GM19043 (cell line): ENCODE measurements around the gene BAIAP2.

ENCODE experiments used
- ATAC-seq: cut with Tn5 transposase; IDR thresholded peaks from one replicate; pipeline ENCODE4 v1.9.1; 2021; ENCODE audit warnings: low read depth; ENCODE audit not compliant: unreplicated experiment

The BAIAP2 gene

GRCh38 chr17:81102352-81102751 lies 67.4 kb downstream of the BAIAP2 start:
- no peak for ATAC-seq

GRCh38 chr17:81102869-81103268 lies 67.9 kb downstream of the BAIAP2 start:
- ATAC-seq, result no peak

- ATAC-seq, result no peak
Measured at GRCh38 chr17:81103379-81103778, 68.4 kb downstream of the BAIAP2 start.

DNA sequence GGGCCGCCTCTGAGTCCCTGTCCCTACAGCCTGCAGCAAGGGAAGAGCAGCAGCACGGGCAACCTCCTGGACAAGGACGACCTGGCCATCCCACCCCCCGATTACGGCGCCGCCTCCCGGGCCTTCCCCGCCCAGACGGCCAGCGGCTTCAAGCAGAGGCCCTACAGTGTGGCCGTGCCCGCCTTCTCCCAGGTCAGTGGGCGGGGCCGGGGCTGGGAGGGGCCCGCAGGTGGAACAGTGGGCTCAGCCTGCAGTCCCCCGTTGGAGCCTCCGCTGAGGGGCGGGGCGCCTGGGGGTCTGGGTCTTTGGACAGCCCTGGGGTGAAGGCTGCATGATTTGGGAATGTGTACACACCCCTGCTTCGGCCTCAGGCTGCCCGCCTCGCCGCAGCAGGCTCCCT lies 71.8 kb downstream of the BAIAP2 start:
- no peak for ATAC-seq

DNA sequence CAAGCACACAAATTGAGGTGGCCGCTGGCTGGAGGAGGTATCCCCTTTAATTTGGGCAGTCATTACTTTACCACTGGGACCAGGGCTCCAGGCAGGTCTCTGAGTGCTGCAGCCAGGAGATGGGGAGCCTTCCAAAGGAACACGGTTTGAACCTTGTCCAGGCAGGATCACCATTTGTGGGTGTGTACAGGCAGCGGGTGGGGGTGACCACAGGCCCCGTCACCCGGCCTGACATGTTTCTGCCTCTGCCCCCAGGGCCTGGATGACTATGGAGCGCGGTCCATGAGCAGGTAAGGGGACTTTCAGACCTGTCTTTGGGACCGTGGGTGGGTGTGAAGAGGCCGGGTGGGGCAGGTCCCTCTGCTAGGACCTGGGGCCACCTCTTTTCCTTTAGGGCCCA lies 73.3 kb downstream of the BAIAP2 start:
- ATAC-seq, result no peak

DNA sequence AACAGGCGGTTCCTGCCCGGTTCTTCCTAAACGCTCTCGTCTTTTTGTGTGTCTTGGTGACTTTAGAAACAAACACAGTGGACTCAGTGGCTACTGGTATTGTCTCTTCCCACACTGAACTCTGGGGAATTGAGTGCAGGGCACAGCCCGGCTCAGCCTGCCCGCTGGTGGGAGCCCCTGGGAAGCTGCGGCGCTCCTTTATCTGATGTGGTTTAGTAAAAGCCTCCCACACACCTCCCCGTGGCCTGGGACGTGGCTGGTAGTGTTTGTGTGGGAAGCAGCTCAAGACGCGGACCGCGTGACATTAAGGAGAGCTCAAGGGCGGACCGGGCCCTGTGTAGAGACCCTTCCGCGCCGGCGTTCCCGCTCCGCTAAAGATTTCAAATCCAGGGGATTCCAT lies 75.0 kb downstream of the BAIAP2 start:
- no peak for ATAC-seq

DNA sequence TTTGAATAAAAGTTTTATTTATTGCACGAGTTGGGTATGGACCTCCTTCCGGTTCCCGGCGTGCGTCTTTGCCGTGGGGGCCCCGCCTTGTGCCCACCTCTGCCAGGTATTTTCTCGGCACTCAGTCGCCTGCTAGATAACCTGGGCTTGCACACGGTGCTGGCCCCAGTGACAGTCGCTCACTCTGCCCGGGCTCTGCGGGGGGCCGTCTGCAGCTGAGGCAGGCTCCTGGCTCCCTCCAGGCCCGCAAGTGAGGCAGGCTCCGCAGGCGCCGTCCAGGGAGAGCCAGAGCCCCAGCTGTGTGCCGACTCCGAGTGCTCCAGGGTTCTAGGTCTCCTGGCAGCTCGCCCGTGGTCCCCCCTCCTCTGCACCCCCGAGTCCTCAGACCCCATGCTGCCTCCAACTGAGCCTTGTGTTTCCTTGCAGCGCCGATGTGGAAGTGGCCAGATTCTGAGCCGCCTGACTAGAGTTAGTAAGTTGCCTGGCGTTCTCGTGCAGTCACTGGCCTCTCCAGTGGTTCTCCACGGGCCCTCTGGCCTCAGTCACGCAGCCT lies 75.6 kb downstream of the BAIAP2 start:
- ATAC-seq, result no peak

DNA sequence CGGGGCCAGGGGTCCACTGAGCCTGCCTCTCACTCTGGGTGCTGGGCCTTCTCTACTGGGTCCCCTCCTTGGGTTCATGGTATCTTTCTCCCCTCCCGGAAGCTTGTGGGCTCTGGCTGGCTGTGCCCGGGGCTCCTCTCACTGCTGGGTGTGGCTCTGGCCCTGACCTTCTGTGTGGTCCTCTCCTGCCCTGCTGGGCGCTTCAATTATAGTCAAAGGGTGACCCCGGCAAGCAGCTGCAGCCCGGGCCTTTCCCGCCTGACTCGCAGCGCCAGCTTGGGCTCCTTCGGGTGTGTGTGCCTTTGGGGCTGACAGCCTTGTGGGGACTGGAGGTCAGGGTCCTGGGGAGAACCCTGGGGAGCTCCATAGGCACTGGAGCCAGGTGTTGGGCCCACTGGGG lies 76.1 kb downstream of the BAIAP2 start:
- no peak for ATAC-seq

DNA sequence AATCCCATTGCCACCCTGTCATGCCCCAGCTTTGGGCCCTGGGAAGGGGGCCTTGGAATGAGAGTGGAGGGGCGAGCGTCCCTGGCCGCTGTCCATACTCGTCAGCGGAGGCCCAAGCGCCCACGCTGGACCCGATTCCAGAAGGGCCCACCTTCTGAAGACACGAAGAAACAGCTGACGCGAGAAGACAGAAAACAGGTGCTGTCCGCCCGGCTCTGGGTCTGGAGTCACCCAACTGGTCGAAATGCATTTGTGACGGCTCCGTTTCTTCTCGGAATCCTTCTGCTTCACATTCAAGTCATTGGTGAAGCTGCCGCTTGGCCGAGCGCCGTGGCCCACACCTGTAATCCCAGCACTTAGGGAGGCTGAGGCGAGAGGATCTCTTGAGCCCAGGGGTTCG lies 77.5 kb downstream of the BAIAP2 start:
- ATAC-seq, result no peak

- ATAC-seq, result no peak
Measured at GRCh38 chr17:81113158-81113724, 78.3 kb downstream of the BAIAP2 start.

- no peak for ATAC-seq
Measured at GRCh38 chr17:81114351-81115093, 79.6 kb downstream of the BAIAP2 start.

DNA sequence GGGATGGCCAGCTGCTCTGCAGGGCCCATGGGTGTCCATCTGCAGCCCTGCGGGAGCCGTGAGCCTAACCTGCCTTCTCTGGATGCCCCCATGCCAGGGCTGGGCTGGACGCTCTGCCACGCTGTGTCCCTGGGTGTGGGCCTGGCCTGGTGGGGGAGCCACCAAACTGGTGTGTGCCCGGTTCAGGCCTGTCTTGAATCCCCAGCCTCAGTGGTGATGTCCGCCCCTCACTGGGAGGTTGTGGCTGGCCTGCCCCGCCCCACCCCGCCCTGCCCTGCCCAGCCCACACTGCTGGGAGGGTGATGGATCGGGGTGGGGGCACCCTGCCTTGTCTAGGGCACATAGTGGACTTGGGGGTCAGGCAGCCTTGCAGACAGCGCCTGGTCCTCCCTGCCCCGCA lies 80.3 kb downstream of the BAIAP2 start:
- ATAC-seq, result no peak

GRCh38 chr17:81115749-81116464 lies 81.0 kb downstream of the BAIAP2 start:
- no peak for ATAC-seq

DNA sequence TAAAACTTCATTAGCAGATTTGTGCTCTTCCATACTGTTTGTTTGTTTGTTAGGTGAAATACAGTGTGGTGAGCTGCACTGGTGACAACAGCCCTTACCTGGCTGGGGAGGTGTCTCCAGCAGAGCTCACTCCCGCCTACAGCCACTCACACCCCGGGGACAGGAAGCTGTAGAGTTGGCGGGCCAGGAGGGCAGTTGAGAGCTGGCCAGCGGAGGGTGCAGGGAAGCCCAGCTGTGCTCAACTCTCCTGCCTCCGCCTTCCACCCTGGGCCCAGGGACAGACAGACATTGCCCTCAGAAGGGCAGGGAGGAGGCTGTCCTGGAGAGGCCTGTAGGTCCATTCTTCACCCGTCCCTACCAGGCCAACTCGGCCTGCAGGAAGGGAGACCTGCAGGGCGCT lies 81.8 kb downstream of the BAIAP2 start:
- no peak for ATAC-seq

GRCh38 chr17:81117672-81118198 lies 82.8 kb downstream of the BAIAP2 start:
- no peak for ATAC-seq

DNA sequence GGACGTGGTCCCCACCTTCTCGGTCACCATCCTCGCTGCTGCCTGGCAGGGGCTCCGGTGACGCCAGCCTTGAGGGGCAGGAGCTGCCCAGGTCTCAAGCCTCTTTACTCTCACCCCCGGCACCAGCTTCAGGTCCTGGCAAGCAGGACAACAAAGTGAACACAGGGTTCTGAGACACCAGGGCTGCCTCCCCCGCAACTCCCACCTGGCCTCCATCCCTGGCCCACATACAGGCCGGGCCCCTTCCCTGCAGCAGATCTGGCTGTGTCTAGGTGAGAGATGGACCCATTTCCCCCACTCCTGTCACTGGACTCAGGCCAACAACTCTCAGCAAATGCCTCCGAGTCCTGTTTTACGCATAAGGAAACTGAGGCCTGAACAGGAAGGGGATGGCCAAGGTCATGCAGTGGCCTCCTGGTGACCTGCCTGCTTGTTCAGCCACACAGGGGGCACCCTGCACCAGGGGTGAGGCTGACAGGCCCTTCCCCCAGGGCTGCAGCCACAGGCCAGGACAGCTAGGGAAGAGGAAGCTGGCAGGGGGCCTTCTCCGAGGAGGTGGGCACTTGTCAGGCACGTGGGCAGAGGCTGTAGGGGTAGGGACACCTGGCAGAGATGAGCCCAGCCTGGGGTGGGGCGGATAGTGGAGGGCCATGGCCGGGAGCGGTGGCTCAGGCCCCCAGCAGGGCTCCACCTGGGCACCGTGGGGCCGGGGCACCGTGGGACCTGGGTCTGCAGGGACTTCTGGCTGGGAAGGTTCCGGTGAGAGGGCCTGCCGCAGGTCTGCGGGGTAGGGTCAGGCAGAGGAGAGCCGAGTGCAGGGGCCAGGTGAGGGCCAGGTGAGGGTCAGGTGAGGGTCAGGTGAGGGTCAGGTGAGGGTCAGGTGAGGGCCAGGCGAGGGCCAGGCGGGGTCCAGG lies 83.6 kb downstream of the BAIAP2 start:
- ATAC-seq, result no peak

DNA sequence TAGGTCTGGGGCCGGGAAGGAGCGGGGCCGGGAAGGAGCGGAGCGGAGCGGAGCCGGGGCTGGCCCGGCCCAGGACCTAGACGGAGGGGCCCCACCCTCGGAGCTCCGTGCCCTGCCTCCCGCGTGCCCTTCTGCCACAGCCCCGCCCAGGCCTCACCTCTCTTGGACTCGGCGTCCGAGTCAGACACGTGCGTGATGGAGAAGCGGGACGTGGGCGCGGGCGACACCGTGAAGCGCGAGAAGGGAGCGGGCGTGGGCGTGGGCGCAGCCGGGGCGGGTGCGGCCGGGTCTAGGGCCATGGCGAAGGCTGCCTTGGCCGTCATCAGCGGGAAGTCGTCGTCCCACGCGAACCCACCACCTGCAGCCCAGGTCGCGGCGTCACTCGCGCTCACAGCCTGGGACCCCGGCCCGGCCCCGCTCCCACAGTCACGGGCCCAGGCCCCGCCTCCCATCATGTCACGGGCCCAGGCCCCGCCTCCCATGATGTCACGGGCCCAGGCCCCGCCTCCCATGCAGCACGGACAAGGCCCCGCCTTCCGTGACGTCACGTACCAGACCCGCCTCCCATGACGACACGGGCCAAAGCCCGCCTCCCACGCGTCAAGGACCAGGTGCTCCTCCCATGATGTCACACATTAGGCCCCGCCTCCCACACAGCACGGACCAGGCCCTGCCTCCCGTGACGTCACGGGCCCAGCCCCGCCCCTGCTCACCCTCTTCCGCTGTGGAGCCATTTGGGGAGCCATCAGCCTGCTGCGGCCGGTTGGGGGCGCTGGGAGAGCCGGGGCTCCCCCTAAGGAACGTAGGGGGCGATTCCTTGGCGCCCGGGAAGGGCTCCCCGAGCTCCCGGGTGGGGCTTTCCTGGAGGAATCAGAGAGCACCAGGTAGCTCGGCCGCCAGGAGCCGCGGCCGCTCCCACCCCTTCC lies 84.5 kb downstream of the BAIAP2 start:
- no peak for ATAC-seq

DNA sequence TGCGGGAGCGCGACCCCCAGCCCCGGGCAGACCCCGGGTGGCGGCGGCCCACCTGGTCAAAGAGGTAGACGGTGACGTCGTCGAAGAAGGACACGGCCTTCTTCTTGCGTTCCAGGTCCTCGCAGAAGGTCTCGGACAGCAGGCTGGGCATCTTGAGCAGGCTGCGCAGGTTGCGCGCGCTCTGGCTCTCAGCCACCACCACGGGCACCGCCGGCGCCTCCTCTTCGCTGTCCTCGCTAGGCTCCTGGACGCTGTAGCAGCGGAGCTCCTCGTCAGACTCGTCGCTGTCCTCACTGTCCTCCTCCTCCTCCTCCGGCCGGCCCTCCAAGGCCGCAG lies 85.2 kb downstream of the BAIAP2 start:
- ATAC-seq, result no peak
